ENCODE data around the gene SAMHD1. TPM values are rescaled to one million over a fixed set of nuclear protein-coding genes. Genes with fewer than 3 reads are reported as not detected.

The SAMHD1 gene
- total and polyA plus RNA-seq, 2 of the 13 experiments (the other 11 are each of a cell fraction or from before 2014, with no cell fraction given) = 16.9 to 43.5 TPM

- TF ChIP-seq, protein P1, sequence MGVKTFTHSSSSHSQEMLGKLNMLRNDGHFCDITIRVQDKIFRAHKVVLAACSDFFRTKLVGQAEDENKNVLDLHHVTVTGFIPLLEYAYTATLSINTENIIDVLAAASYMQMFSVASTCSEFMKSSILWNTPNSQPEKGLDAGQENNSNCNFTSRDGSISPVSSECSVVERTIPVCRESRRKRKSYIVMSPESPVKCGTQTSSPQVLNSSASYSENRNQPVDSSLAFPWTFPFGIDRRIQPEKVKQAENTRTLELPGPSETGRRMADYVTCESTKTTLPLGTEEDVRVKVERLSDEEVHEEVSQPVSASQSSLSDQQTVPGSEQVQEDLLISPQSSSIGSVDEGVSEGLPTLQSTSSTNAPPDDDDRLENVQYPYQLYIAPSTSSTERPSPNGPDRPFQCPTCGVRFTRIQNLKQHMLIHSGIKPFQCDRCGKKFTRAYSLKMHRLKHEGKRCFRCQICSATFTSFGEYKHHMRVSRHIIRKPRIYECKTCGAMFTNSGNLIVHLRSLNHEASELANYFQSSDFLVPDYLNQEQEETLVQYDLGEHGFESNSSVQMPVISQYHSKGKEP (CRISPR knock-in tag; IDR thresholded peaks at IDR 0.05) = no peak
- no peak for TF ChIP-seq LRRFIP1 (CRISPR knock-in tag; conservative IDR thresholded peaks at IDR 0.05)
- TF ChIP-seq, protein P2, sequence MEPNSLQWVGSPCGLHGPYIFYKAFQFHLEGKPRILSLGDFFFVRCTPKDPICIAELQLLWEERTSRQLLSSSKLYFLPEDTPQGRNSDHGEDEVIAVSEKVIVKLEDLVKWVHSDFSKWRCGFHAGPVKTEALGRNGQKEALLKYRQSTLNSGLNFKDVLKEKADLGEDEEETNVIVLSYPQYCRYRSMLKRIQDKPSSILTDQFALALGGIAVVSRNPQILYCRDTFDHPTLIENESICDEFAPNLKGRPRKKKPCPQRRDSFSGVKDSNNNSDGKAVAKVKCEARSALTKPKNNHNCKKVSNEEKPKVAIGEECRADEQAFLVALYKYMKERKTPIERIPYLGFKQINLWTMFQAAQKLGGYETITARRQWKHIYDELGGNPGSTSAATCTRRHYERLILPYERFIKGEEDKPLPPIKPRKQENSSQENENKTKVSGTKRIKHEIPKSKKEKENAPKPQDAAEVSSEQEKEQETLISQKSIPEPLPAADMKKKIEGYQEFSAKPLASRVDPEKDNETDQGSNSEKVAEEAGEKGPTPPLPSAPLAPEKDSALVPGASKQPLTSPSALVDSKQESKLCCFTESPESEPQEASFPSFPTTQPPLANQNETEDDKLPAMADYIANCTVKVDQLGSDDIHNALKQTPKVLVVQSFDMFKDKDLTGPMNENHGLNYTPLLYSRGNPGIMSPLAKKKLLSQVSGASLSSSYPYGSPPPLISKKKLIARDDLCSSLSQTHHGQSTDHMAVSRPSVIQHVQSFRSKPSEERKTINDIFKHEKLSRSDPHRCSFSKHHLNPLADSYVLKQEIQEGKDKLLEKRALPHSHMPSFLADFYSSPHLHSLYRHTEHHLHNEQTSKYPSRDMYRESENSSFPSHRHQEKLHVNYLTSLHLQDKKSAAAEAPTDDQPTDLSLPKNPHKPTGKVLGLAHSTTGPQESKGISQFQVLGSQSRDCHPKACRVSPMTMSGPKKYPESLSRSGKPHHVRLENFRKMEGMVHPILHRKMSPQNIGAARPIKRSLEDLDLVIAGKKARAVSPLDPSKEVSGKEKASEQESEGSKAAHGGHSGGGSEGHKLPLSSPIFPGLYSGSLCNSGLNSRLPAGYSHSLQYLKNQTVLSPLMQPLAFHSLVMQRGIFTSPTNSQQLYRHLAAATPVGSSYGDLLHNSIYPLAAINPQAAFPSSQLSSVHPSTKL (CRISPR knock-in tag; IDR thresholded peaks at IDR 0.05) = peak; percentile 76
- TF ChIP-seq HCFC1 (IDR thresholded peaks at IDR 0.05; ENCODE audit: low read depth, low read length) = no peak
- TF ChIP-seq SKI (IDR thresholded peaks at IDR 0.05; ENCODE audit: partially characterized antibody) = no peak
- TF ChIP-seq ATF1 (CRISPR knock-in tag; IDR thresholded peaks at IDR 0.05) = no peak
- peak; percentile 55; the same call in 1 of the 2 replicates for TF ChIP-seq ZNF350 (CRISPR knock-in tag; IDR thresholded peaks at IDR 0.05; ENCODE audit: borderline replicate concordance, low read depth)
- TF ChIP-seq, protein P3, sequence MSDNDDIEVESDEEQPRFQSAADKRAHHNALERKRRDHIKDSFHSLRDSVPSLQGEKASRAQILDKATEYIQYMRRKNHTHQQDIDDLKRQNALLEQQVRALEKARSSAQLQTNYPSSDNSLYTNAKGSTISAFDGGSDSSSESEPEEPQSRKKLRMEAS (IDR thresholded peaks at IDR 0.05) = peak; percentile 13; the same call in 1 of the 2 replicates
- TF ChIP-seq, protein P4, sequence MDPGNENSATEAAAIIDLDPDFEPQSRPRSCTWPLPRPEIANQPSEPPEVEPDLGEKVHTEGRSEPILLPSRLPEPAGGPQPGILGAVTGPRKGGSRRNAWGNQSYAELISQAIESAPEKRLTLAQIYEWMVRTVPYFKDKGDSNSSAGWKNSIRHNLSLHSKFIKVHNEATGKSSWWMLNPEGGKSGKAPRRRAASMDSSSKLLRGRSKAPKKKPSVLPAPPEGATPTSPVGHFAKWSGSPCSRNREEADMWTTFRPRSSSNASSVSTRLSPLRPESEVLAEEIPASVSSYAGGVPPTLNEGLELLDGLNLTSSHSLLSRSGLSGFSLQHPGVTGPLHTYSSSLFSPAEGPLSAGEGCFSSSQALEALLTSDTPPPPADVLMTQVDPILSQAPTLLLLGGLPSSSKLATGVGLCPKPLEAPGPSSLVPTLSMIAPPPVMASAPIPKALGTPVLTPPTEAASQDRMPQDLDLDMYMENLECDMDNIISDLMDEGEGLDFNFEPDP (CRISPR knock-in tag; conservative IDR thresholded peaks at IDR 0.05) = no peak
These were observed 79.6 kb downstream of the SAMHD1 start (continued) for GRCh38 chr20:36871640-36872570.
